ENCODE data around the gene RHOBTB1.

- TF ChIP-seq SP1 (CRISPR knock-in tag; IDR thresholded peaks at IDR 0.05) (no peak), BCL6 (CRISPR knock-in tag; IDR thresholded peaks at IDR 0.05) (no peak), PTBP1 (IDR thresholded peaks at IDR 0.05; ENCODE audit: low read depth, low read length) (no peak), EP400 (IDR thresholded peaks at IDR 0.05) (no peak), BACH1 (tag; IDR thresholded peaks at IDR 0.05) (no peak), NFRKB (IDR thresholded peaks at IDR 0.05; ENCODE audit: low read depth) (no peak), SMARCE1 (IDR thresholded peaks at IDR 0.05) (no peak), ZC3H4 (CRISPR knock-in tag; IDR thresholded peaks at IDR 0.05; ENCODE audit: borderline replicate concordance) (no peak), RFX5 (IDR thresholded peaks at IDR 0.05; ENCODE audit: low read depth, low read length) (no peak), RAD21 (CRISPR knock-in tag; conservative IDR thresholded peaks at IDR 0.05 in 1 of 2, IDR thresholded peaks at IDR 0.05 in 1 of 2) (no peak), YY1 (IDR thresholded peaks at IDR 0.05; ENCODE audit: borderline replicate concordance in 1 of 3, control insufficient read depth in 1 of 3, extremely low read depth in 1 of 3, insufficient read depth in 3 of 3, insufficient read length in 1 of 3, insufficient replicate concordance in 2 of 3, low read depth in 1 of 3, low read length in 2 of 3) (no peak), ZBTB26 (CRISPR knock-in tag; IDR thresholded peaks at IDR 0.05) (no peak), E2F5 (CRISPR knock-in tag; IDR thresholded peaks at IDR 0.05) (no peak), PCBP1 (IDR thresholded peaks at IDR 0.05; ENCODE audit: low read depth, low read length, poor library complexity, severe bottlenecking) (no peak)
Observed at GRCh38 chr10:60877061-60877776, 66.8 kb downstream of the RHOBTB1 start.

Data from K562 (cell line).